H9 (cell line): Measurements from ENCODE around the gene EPHB2. TPM values are rescaled to one million over a fixed set of nuclear protein-coding genes. Genes with fewer than 3 reads are reported as not detected.

Experiments used
- DNase-seq: peaks from one replicate; pipeline ENCODE4 v3.0.0-alpha.2; 2017
- H2AFZ ChIP-seq: one replicate; pipeline ENCODE4 v1.6.1; 2013; ENCODE audit warnings: mild to moderate bottlenecking, low read length, control low read depth, moderate library complexity
- H2AK5ac ChIP-seq: 2 replicates; pipeline ENCODE4 v1.6.1; 2013; ENCODE audit warnings: low read length, control low read depth, mixed read lengths; ENCODE audit not compliant: insufficient read length
- H2BK120ac ChIP-seq: one replicate; pipeline ENCODE4 v1.6.1; 2013; ENCODE audit warnings: low read depth, mild to moderate bottlenecking, low read length, control low read depth, inconsistent platforms; ENCODE audit not compliant: poor library complexity, severe bottlenecking
- H2BK12ac ChIP-seq: 2 replicates; pipeline ENCODE4 v1.6.1; 2013; ENCODE audit warnings: low read length, control low read depth, mixed read lengths, low read depth; ENCODE audit not compliant: insufficient read length
- H2BK15ac ChIP-seq: 2 replicates; pipeline ENCODE4 v1.6.1; 2013; ENCODE audit warnings: low read depth, low read length, control low read depth
- H2BK20ac ChIP-seq: one replicate; pipeline ENCODE4 v1.6.1; 2013; ENCODE audit warnings: low read depth, mild to moderate bottlenecking, low read length, control low read depth, inconsistent platforms; ENCODE audit not compliant: poor library complexity, severe bottlenecking
- H2BK5ac ChIP-seq: 2 replicates; pipeline ENCODE4 v1.6.1; 2013; ENCODE audit warnings: low read length, control low read depth, mixed read lengths; ENCODE audit not compliant: insufficient read length
- H3K14ac ChIP-seq: 2 replicates; pipeline ENCODE4 v1.6.1; 2013; ENCODE audit warnings: low read length, control low read depth; ENCODE audit not compliant: insufficient read depth
- H3K18ac ChIP-seq: 2 replicates; pipeline ENCODE4 v1.6.1; 2013; ENCODE audit warnings: low read depth, mild to moderate bottlenecking, mixed read lengths, low read length, control low read depth; ENCODE audit not compliant: insufficient read length
- H3K23ac ChIP-seq: 2 replicates; pipeline ENCODE4 v1.6.1; 2013; ENCODE audit warnings: low read length, control low read depth, mixed read lengths, low read depth; ENCODE audit not compliant: insufficient read length
- H3K23me2 ChIP-seq: 2 replicates; pipeline ENCODE4 v1.6.1; 2013; ENCODE audit warnings: low read depth, mild to moderate bottlenecking, mixed read lengths, low read length, control low read depth; ENCODE audit not compliant: insufficient read length, poor library complexity, severe bottlenecking
- H3K27ac ChIP-seq: 2 replicates; pipeline ENCODE4 v1.5.1; 2013; ENCODE audit warnings: low read length, control low read depth, mixed read lengths, low read depth; ENCODE audit not compliant: insufficient read length
- H3K27me3 ChIP-seq: 2 replicates; pipeline ENCODE4 v1.6.1; 2013; ENCODE audit warnings: low read length, control low read depth, inconsistent platforms; ENCODE audit not compliant: insufficient read depth
- H3K4ac ChIP-seq: 2 replicates; pipeline ENCODE4 v1.6.1; 2013; ENCODE audit warnings: low read depth, mild to moderate bottlenecking, control low read depth, inconsistent platforms, low read length, moderate library complexity
- H3K4me1 ChIP-seq: 2 replicates; pipeline ENCODE4 v1.6.1; 2013; ENCODE audit warnings: low read length, control low read depth, inconsistent platforms; ENCODE audit not compliant: insufficient read depth
- H3K4me2 ChIP-seq: 2 replicates; pipeline ENCODE4 v1.6.1; 2013; ENCODE audit warnings: low read length, control low read depth, mixed read lengths; ENCODE audit not compliant: insufficient read length, insufficient read depth
- H3K56ac ChIP-seq: 2 replicates; pipeline ENCODE4 v1.6.1; 2013; ENCODE audit warnings: low read depth, mild to moderate bottlenecking, mixed read lengths, low read length, control low read depth; ENCODE audit not compliant: insufficient read length
- H3K79me1 ChIP-seq: 2 replicates; pipeline ENCODE4 v1.6.1; 2013; ENCODE audit warnings: low read depth, mild to moderate bottlenecking, moderate library complexity, low read length, control low read depth, inconsistent platforms; ENCODE audit not compliant: insufficient read depth, poor library complexity, severe bottlenecking
- H3K79me2 ChIP-seq: 2 replicates; pipeline ENCODE4 v1.6.1; 2013; ENCODE audit warnings: low read length, control low read depth, inconsistent platforms; ENCODE audit not compliant: insufficient read depth
- H3K9ac ChIP-seq: 2 replicates; pipeline ENCODE4 v1.6.1; 2013; ENCODE audit warnings: low read length, control low read depth, mixed read lengths; ENCODE audit not compliant: insufficient read length; ENCODE audit errors: extremely low read depth
- H3K9me3 ChIP-seq: one replicate; pipeline ENCODE4 v1.6.1; 2013; ENCODE audit warnings: low read depth, low read length, inconsistent platforms; ENCODE audit not compliant: control insufficient read depth
- H3T11ph ChIP-seq: one replicate; pipeline ENCODE4 v1.6.1; 2013; ENCODE audit warnings: mild to moderate bottlenecking, low read length, control low read depth, inconsistent platforms
- H4K20me1 ChIP-seq: one replicate; pipeline ENCODE4 v1.6.1; 2013; ENCODE audit not compliant: control insufficient read depth, insufficient read length, insufficient read depth
- H4K5ac ChIP-seq: 2 replicates; pipeline ENCODE4 v1.6.1; 2013; ENCODE audit warnings: low read depth, mild to moderate bottlenecking, mixed read lengths, low read length, control low read depth; ENCODE audit not compliant: insufficient read length
- H4K8ac ChIP-seq: replicated peaks from 2 replicates; pipeline ENCODE4 v1.6.1; 2013; ENCODE audit warnings: low read length, control low read depth, mixed read lengths, low read depth; ENCODE audit not compliant: insufficient read length
- H4K91ac ChIP-seq: 2 replicates; pipeline ENCODE4 v1.6.1; 2013; ENCODE audit warnings: low read depth, mild to moderate bottlenecking, moderate library complexity, mixed read lengths, low read length, control low read depth; ENCODE audit not compliant: insufficient read length
- H3K27ac Mint-ChIP-seq, 3 experiments: 2 replicates in 2 of 3; 3 replicates in 1 of 3; pipeline ENCODE4 v1.8.0; 2020 to 2021; ENCODE audit warnings: mixed read lengths in 3 of 3, mild to moderate bottlenecking in 1 of 3, moderate library complexity in 1 of 3
- H3K27me3 Mint-ChIP-seq: 2 replicates; pipeline ENCODE4 v1.8.0; 2021; ENCODE audit warnings: low read depth, mild to moderate bottlenecking, moderate library complexity, mixed read lengths
- H3K36me3 Mint-ChIP-seq, 3 experiments: 2 replicates in 2 of 3; 3 replicates in 1 of 3; pipeline ENCODE4 v1.8.0; 2020 to 2021; ENCODE audit warnings: low read depth in 3 of 3, mixed read lengths in 3 of 3; ENCODE audit not compliant: insufficient read depth in 1 of 3
- H3K4me1 Mint-ChIP-seq, 2 experiments: 2 replicates each; pipeline ENCODE4 v1.8.0; 2020; ENCODE audit warnings: mixed read lengths in 2 of 2
- H3K4me3 Mint-ChIP-seq, 2 experiments: 2 replicates in 1 of 2; 3 replicates in 1 of 2; pipeline ENCODE4 v1.8.0; 2020 to 2021; ENCODE audit warnings: mild to moderate bottlenecking in 2 of 2, mixed read lengths in 2 of 2, moderate library complexity in 1 of 2
- H3K9me3 Mint-ChIP-seq, 2 experiments: 2 replicates in 1 of 2; 3 replicates in 1 of 2; pipeline ENCODE4 v1.8.0; 2020; ENCODE audit warnings: mild to moderate bottlenecking in 2 of 2, mixed read lengths in 2 of 2, moderate library complexity in 1 of 2
- CTCF ChIP-seq: fragments of 200-600 bp; sonication (generic); conservative IDR thresholded peaks from 3 replicates; pipeline ENCODE4 v1.8.0; 2021; ENCODE audit warnings: antibody characterized with exemption, mild to moderate bottlenecking
- WGBS: extraction: QIAGEN DNeasy Blood & Tissue Kit; methylation state at CpG from one replicate; pipeline ENCODE4 v1.1.7; 2013; ENCODE audit warnings: missing lambda C conversion rate, low lambda C conversion rate, mixed read lengths; ENCODE audit not compliant: insufficient read length; ENCODE audit errors: extremely low coverage; 5-methylcytosine and 5-hydroxymethylcytosine counted together
- total RNA-seq: library from RNA; stranded (reverse); gene quantifications from 2 replicates; pipeline ENCODE4 v1.2.1, GENCODE V29; 2021

The EPHB2 gene
- total RNA-seq, 1 experiment from 2014 or later, result 9.5 TPM

GRCh38 chr1:22844621-22845020 is 134.0 kb downstream of the EPHB2 start:
- H3K27me3 Mint-ChIP-seq, result peaks cover 4% of the 10 kb centered on the region; the same call in 1 of the 2 replicates
- no peak for TF ChIP-seq CTCF
- no peaks in the 10 kb centered on the region for H3K79me2 ChIP-seq
- no peak overlapping the region for H3K27ac ChIP-seq
- no peaks in the 10 kb centered on the region for H3K79me1 ChIP-seq
- no peak overlapping the region for H2AFZ ChIP-seq
- no peak overlapping the region for H2AK5ac ChIP-seq
- no peaks in the 10 kb centered on the region for H3K23me2 ChIP-seq
- H3K36me3 Mint-ChIP-seq, result no peaks in the 10 kb centered on the region
- no peak overlapping the region for H3K9ac ChIP-seq
- DNase-seq, result no peak
- H4K20me1 ChIP-seq, result no peaks in the 10 kb centered on the region
- H2BK5ac ChIP-seq, result no peak overlapping the region
- H2BK15ac ChIP-seq, result no peak overlapping the region
- H3K18ac ChIP-seq, result no peak overlapping the region
- H4K91ac ChIP-seq, result no peak overlapping the region
- no peak overlapping the region for H3K4me3 Mint-ChIP-seq
- no peaks in the 10 kb centered on the region for H3K9me3 Mint-ChIP-seq
- H3K4me1 ChIP-seq, result no peaks in the 10 kb centered on the region
- H3K4ac ChIP-seq, result no peak overlapping the region
- peaks cover 15 to 27% of the 10 kb centered on the region in 2 experiments for H3K4me1 Mint-ChIP-seq
- no peak overlapping the region for H3K23ac ChIP-seq
- no peak overlapping the region; a peak in 1 of 7 replicates for H3K27ac Mint-ChIP-seq
- no peak overlapping the region for H2BK120ac ChIP-seq
- H3K4me2 ChIP-seq, result no peak overlapping the region
- no peak overlapping the region for H3T11ph ChIP-seq
- H3K14ac ChIP-seq, result no peak overlapping the region; the same call in 1 of the 2 replicates
- WGBS, result no CpG with 5 or more reads among the region's 5 CpGs
- H3K56ac ChIP-seq, result no peak overlapping the region
- no peak overlapping the region for H2BK20ac ChIP-seq
- no peak overlapping the region for H4K8ac ChIP-seq
- H2BK12ac ChIP-seq, result no peak overlapping the region
- no peak overlapping the region for H4K5ac ChIP-seq
- no peaks in the 10 kb centered on the region for H3K9me3 ChIP-seq
- no peaks in the 10 kb centered on the region for H3K27me3 ChIP-seq
